ENCODE results near the gene PRKN.

PRKN gene

DNA sequence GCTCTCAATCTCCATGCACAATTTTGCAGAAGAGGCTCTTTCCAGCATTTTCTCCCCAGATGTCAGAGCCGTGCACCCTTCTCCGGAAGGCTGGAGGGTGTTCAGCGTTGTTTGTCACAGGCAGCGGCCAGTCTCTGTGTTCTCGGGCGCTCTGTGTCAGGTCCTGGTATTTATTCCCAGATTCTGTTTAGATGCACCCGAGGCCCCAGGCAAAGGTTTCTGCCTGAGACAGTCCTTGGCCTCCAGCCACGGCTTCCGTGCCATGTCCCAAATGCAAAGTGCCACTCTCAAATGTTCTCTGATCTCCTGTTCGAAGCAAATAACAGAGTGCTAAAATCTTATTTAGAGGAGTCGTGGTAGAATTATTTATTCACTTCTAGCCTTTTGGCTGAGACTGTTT is 1313.4 kb downstream of the PRKN start:
- TF ChIP-seq MYC (IDR thresholded peaks at IDR 0.05; ENCODE audit: low read depth, low read length) (no peak), POLR2A (IDR thresholded peaks at IDR 0.05; ENCODE audit: extremely low read depth, insufficient read length) (no peak), MAX (IDR thresholded peaks at IDR 0.05; ENCODE audit: low read depth, low read length) (no peak)
- TF ChIP-seq, protein P1, sequence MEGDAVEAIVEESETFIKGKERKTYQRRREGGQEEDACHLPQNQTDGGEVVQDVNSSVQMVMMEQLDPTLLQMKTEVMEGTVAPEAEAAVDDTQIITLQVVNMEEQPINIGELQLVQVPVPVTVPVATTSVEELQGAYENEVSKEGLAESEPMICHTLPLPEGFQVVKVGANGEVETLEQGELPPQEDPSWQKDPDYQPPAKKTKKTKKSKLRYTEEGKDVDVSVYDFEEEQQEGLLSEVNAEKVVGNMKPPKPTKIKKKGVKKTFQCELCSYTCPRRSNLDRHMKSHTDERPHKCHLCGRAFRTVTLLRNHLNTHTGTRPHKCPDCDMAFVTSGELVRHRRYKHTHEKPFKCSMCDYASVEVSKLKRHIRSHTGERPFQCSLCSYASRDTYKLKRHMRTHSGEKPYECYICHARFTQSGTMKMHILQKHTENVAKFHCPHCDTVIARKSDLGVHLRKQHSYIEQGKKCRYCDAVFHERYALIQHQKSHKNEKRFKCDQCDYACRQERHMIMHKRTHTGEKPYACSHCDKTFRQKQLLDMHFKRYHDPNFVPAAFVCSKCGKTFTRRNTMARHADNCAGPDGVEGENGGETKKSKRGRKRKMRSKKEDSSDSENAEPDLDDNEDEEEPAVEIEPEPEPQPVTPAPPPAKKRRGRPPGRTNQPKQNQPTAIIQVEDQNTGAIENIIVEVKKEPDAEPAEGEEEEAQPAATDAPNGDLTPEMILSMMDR (IDR thresholded peaks at IDR 0.05; ENCODE audit: low read depth, low read length) = no peak
- no peak for DNase-seq (ENCODE audit: low read depth)
- no peak overlapping the region for H3K4me3 ChIP-seq (ENCODE audit: low read depth, low read length)

- DNase-seq (ENCODE audit: low read depth) = no peak
- H3K4me3 ChIP-seq (ENCODE audit: low read depth, low read length) = no peak overlapping the region
- TF ChIP-seq MYC (IDR thresholded peaks at IDR 0.05; ENCODE audit: low read depth, low read length) (no peak), POLR2A (IDR thresholded peaks at IDR 0.05; ENCODE audit: extremely low read depth, insufficient read length) (no peak), MAX (IDR thresholded peaks at IDR 0.05; ENCODE audit: low read depth, low read length) (no peak)
- TF ChIP-seq, protein P1 (IDR thresholded peaks at IDR 0.05; ENCODE audit: low read depth, low read length) = no peak
Measured at GRCh38 chr6:161413355-161413771, 1314.2 kb downstream of the PRKN start.

- TF ChIP-seq, protein P1 (IDR thresholded peaks at IDR 0.05; ENCODE audit: low read depth, low read length) = no peak
- DNase-seq (ENCODE audit: low read depth) = no peak
- no peak overlapping the region for H3K4me3 ChIP-seq (ENCODE audit: low read depth, low read length)
Measured at GRCh38 chr6:161412795-161413194, 1314.8 kb downstream of the PRKN start.

DNA sequence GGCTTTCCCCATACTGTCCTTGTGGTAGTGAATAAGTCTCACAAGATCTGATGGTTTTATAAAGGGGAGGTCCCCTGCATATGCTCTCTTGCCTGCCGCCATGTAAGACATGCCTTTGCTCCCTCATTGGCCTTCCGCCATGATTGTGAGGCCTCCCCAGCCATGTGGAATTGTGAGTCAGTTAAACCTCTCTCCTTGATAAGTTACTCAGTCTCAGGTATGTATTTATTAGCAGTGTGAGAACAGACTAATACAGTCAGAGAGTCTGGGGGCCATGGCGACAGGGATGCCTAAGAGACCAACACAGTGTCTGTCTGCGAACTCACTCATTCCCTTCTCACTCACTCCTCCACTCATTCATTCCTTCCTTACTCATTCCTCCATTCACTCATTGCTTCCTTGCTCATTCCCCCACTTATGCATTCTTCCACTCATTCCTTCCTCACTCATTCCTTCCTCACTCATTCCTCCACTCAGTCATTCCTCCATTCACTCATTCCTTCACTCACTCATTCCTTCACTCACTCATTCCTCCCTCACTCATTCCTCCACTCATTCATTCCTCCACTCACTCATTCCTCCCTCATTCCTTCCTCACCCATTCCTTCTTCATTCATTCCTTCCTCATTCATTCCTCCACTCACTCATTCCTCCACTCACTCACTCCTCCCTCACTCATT is 1316.2 kb downstream of the PRKN start:
- no peak for DNase-seq (ENCODE audit: low read depth)
- TF ChIP-seq MAX (IDR thresholded peaks at IDR 0.05; ENCODE audit: low read depth, low read length) (no peak), MYC (IDR thresholded peaks at IDR 0.05; ENCODE audit: low read depth, low read length) (no peak), POLR2A (IDR thresholded peaks at IDR 0.05; ENCODE audit: extremely low read depth, insufficient read length) (no peak)
- TF ChIP-seq, protein P1 (IDR thresholded peaks at IDR 0.05; ENCODE audit: low read depth, low read length) = no peak
- H3K4me3 ChIP-seq (ENCODE audit: low read depth, low read length) = no peak overlapping the region

DNA sequence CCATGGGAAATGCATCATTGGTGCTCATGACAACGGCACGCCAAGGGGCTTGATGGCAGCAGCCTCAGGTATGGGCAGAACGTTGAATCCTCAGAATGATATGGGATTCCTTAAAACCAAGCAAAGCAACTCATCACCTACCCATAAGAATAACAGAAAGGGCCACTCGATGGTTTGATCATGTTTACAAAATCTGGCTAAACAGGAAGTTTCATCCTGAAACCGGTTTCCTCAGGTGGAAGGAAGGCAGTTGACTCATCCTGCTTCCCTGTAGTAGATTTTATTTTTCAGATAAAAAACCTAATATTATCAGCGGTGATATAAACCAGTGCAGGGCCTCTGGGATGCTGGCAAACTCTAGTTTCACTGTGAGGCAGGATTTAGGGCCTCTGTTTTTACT is 1316.8 kb downstream of the PRKN start:
- TF ChIP-seq, protein P1 (IDR thresholded peaks at IDR 0.05; ENCODE audit: low read depth, low read length) = no peak
- TF ChIP-seq POLR2A (IDR thresholded peaks at IDR 0.05; ENCODE audit: extremely low read depth, insufficient read length) (no peak), MAX (IDR thresholded peaks at IDR 0.05; ENCODE audit: low read depth, low read length) (no peak), MYC (IDR thresholded peaks at IDR 0.05; ENCODE audit: low read depth, low read length) (no peak)
- no peak for DNase-seq (ENCODE audit: low read depth)
- no peak overlapping the region for H3K4me3 ChIP-seq (ENCODE audit: low read depth, low read length)

- TF ChIP-seq POLR2A (IDR thresholded peaks at IDR 0.05; ENCODE audit: extremely low read depth, insufficient read length) = no peak
- TF ChIP-seq, protein P1 (IDR thresholded peaks at IDR 0.05; ENCODE audit: low read depth, low read length) = no peak
- no peak for TF ChIP-seq MAX (IDR thresholded peaks at IDR 0.05; ENCODE audit: low read depth, low read length)
- no peak for TF ChIP-seq MYC (IDR thresholded peaks at IDR 0.05; ENCODE audit: low read depth, low read length)
- H3K4me3 ChIP-seq (ENCODE audit: low read depth, low read length) = no peak overlapping the region
- no peak for DNase-seq (ENCODE audit: low read depth)
Measured at GRCh38 chr6:161410076-161410475, 1317.5 kb downstream of the PRKN start.
